ENCODE results near the gene KCNJ16. TPM values are rescaled to one million over a fixed set of nuclear protein-coding genes. Genes with fewer than 3 reads are reported as not detected.

The KCNJ16 gene
- polyA plus RNA-seq, 4 donors = 0.07 to 11.0 (median 0.52) TPM

GRCh38 chr17:70132505-70132904, 57.5 kb downstream of the KCNJ16 start:
- 96 to 97% (median 97%) methylated on average over 11 of the region's 11 CpGs for WGBS, 3 donors
- DNase-seq = no peak
- no peak for FAIRE-seq
- H3K27me3 ChIP-seq (ENCODE audit: control insufficient read depth in 3 of 3, insufficient read depth in 3 of 3, low read length in 3 of 3) = no peaks in the 10 kb centered on the region
- H3K4me3 ChIP-seq (ENCODE audit: low read depth in 1 of 3, low read length in 3 of 3) = no peak overlapping the region
- peaks cover 0 to 3% of the 10 kb centered on the region in 2 donors for H3K9me3 ChIP-seq (ENCODE audit: control insufficient read depth in 2 of 2, insufficient read depth in 1 of 2, low read depth in 1 of 2, low read length in 1 of 2)
- H3K36me3 ChIP-seq (ENCODE audit: control insufficient read depth in 3 of 3, insufficient read depth in 2 of 3, low read depth in 1 of 3, low read length in 3 of 3) = no peaks in the 10 kb centered on the region
- H3K4me1 ChIP-seq (ENCODE audit: control insufficient read depth in 3 of 3, insufficient read depth in 2 of 3, low read depth in 1 of 3, low read length in 2 of 3) = peaks cover 0 to 6% (median 4%) of the 10 kb centered on the region in 3 donors
- no peak overlapping the region for H3K27ac ChIP-seq (ENCODE audit: low read depth in 1 of 3, low read length in 2 of 3)

GRCh38 chr17:70134042-70134441, 59.0 kb downstream of the KCNJ16 start:
- FAIRE-seq (no peak), DNase-seq (no peak)
- 86 to 88% (median 86%) methylated on average over 8 of the region's 8 CpGs for WGBS, 3 donors
- Histone ChIP-seq H3K36me3 (ENCODE audit: control insufficient read depth in 3 of 3, insufficient read depth in 2 of 3, low read depth in 1 of 3, low read length in 3 of 3) (no peaks in the 10 kb centered on the region), H3K4me3 (ENCODE audit: low read depth in 1 of 3, low read length in 3 of 3) (no peak overlapping the region), H3K27me3 (ENCODE audit: control insufficient read depth in 3 of 3, insufficient read depth in 3 of 3, low read length in 3 of 3) (no peaks in the 10 kb centered on the region), H3K4me1 (ENCODE audit: control insufficient read depth in 3 of 3, insufficient read depth in 2 of 3, low read depth in 1 of 3, low read length in 2 of 3) (peaks cover 2 to 6% (median 4%) of the 10 kb centered on the region in 3 donors), H3K27ac (ENCODE audit: low read depth in 1 of 3, low read length in 2 of 3) (no peak overlapping the region), H3K9me3 (ENCODE audit: control insufficient read depth in 2 of 2, insufficient read depth in 1 of 2, low read depth in 1 of 2, low read length in 1 of 2) (peaks cover 0 to 3% of the 10 kb centered on the region in 2 donors)

- DNase-seq (no peak), FAIRE-seq (no peak)
- H3K36me3 ChIP-seq (ENCODE audit: control insufficient read depth in 3 of 3, insufficient read depth in 2 of 3, low read depth in 1 of 3, low read length in 3 of 3) = no peaks in the 10 kb centered on the region
- no peak overlapping the region for H3K4me3 ChIP-seq (ENCODE audit: low read depth in 1 of 3, low read length in 3 of 3)
- H3K4me1 ChIP-seq (ENCODE audit: control insufficient read depth in 3 of 3, insufficient read depth in 2 of 3, low read depth in 1 of 3, low read length in 2 of 3) = peaks cover 2 to 6% (median 4%) of the 10 kb centered on the region in 3 donors
- no peak overlapping the region for H3K27ac ChIP-seq (ENCODE audit: low read depth in 1 of 3, low read length in 2 of 3)
- WGBS, 3 donors = 71 to 86% (median 78%) methylated on average over 1 of the region's 1 CpG
- H3K9me3 ChIP-seq (ENCODE audit: control insufficient read depth in 2 of 2, insufficient read depth in 1 of 2, low read depth in 1 of 2, low read length in 1 of 2) = peaks cover 0 to 3% of the 10 kb centered on the region in 2 donors
- H3K27me3 ChIP-seq (ENCODE audit: control insufficient read depth in 3 of 3, insufficient read depth in 3 of 3, low read length in 3 of 3) = no peaks in the 10 kb centered on the region
Measured at GRCh38 chr17:70134777-70135176, 59.8 kb downstream of the KCNJ16 start.

GRCh38 chr17:70136131-70136530, 61.1 kb downstream of the KCNJ16 start:
- H3K27me3 ChIP-seq (ENCODE audit: control insufficient read depth in 3 of 3, insufficient read depth in 3 of 3, low read length in 3 of 3) = no peaks in the 10 kb centered on the region
- H3K36me3 ChIP-seq (ENCODE audit: control insufficient read depth in 3 of 3, insufficient read depth in 2 of 3, low read depth in 1 of 3, low read length in 3 of 3) = no peaks in the 10 kb centered on the region
- no peak overlapping the region for H3K4me3 ChIP-seq (ENCODE audit: low read depth in 1 of 3, low read length in 3 of 3)
- DNase-seq (peak in 1 of 2 donors; percentile 37), FAIRE-seq (no peak)
- peaks cover 2 to 6% (median 4%) of the 10 kb centered on the region in 3 donors for H3K4me1 ChIP-seq (ENCODE audit: control insufficient read depth in 3 of 3, insufficient read depth in 2 of 3, low read depth in 1 of 3, low read length in 2 of 3)
- WGBS, 3 donors = 23 to 70% (median 48%) methylated on average over 5 of the region's 5 CpGs
- H3K9me3 ChIP-seq (ENCODE audit: control insufficient read depth in 2 of 2, insufficient read depth in 1 of 2, low read depth in 1 of 2, low read length in 1 of 2) = peaks cover 0 to 3% of the 10 kb centered on the region in 2 donors
- no peak overlapping the region for H3K27ac ChIP-seq (ENCODE audit: low read depth in 1 of 3, low read length in 2 of 3)

- no peaks in the 10 kb centered on the region for H3K36me3 ChIP-seq (ENCODE audit: control insufficient read depth in 3 of 3, insufficient read depth in 2 of 3, low read depth in 1 of 3, low read length in 3 of 3)
- H3K9me3 ChIP-seq (ENCODE audit: control insufficient read depth in 2 of 2, insufficient read depth in 1 of 2, low read depth in 1 of 2, low read length in 1 of 2) = peaks cover 0 to 3% of the 10 kb centered on the region in 2 donors
- FAIRE-seq (peak; percentile 65), DNase-seq (peak; percentile 72 to 90)
- peaks cover 2 to 6% (median 4%) of the 10 kb centered on the region in 3 donors for H3K4me1 ChIP-seq (ENCODE audit: control insufficient read depth in 3 of 3, insufficient read depth in 2 of 3, low read depth in 1 of 3, low read length in 2 of 3)
- H3K27me3 ChIP-seq (ENCODE audit: control insufficient read depth in 3 of 3, insufficient read depth in 3 of 3, low read length in 3 of 3) = no peaks in the 10 kb centered on the region
- no peak overlapping the region for H3K4me3 ChIP-seq (ENCODE audit: low read depth in 1 of 3, low read length in 3 of 3)
- peak overlapping the region in 1 of 3 donors; percentile 2 for H3K27ac ChIP-seq (ENCODE audit: low read depth in 1 of 3, low read length in 2 of 3)
- WGBS, 3 donors = 23 to 24% (median 24%) methylated on average over 9 of the region's 9 CpGs
Measured at GRCh38 chr17:70137451-70138230, 62.6 kb downstream of the KCNJ16 start.

DNA sequence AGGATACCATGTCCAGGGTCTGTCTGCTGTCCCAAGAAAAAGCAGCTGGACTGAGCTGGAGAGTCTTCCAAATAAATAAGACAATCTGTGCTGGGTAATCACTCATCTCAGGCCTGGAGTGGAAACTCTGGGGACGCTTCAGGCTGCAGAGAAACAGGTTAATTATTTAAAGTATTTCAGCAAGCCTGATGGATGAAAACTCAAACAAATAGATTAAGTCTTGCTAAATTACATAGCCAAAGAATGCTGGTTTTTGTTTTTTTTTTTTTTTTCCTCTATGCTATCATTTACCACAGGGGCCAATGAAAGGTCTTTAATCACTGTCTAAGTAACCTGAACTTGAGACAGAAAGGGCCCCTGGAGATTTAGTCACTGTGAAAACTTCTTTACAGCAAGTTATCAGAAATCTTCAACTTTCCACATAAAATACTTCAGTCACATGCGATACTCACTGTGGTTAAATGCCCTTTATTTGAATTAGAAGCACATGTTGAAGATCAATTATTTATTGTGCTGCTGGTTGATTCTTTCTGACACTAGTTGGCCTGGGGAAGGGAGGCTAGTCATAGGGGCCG, 63.4 kb downstream of the KCNJ16 start:
- peaks cover 2 to 6% (median 4%) of the 10 kb centered on the region in 3 donors for H3K4me1 ChIP-seq (ENCODE audit: control insufficient read depth in 3 of 3, insufficient read depth in 2 of 3, low read depth in 1 of 3, low read length in 2 of 3)
- no peaks in the 10 kb centered on the region for H3K9me3 ChIP-seq (ENCODE audit: control insufficient read depth in 2 of 2, insufficient read depth in 1 of 2, low read depth in 1 of 2, low read length in 1 of 2)
- H3K36me3 ChIP-seq (ENCODE audit: control insufficient read depth in 3 of 3, insufficient read depth in 2 of 3, low read depth in 1 of 3, low read length in 3 of 3) = no peaks in the 10 kb centered on the region
- DNase-seq = no peak
- FAIRE-seq = no peak
- H3K4me3 ChIP-seq (ENCODE audit: low read depth in 1 of 3, low read length in 3 of 3) = no peak overlapping the region
- H3K27ac ChIP-seq (ENCODE audit: low read depth in 1 of 3, low read length in 2 of 3) = no peak overlapping the region
- no peaks in the 10 kb centered on the region for H3K27me3 ChIP-seq (ENCODE audit: control insufficient read depth in 3 of 3, insufficient read depth in 3 of 3, low read length in 3 of 3)
- 70 to 92% (median 83%) methylated on average over 3 of the region's 3 CpGs for WGBS, 3 donors

- DNase-seq (no peak), FAIRE-seq (no peak)
- no peak overlapping the region for H3K4me3 ChIP-seq (ENCODE audit: low read depth in 1 of 3, low read length in 3 of 3)
- H3K27me3 ChIP-seq (ENCODE audit: control insufficient read depth in 3 of 3, insufficient read depth in 3 of 3, low read length in 3 of 3) = no peaks in the 10 kb centered on the region
- WGBS, 3 donors = 35 to 66% (median 36%) methylated on average over 3 of the region's 3 CpGs
- no peaks in the 10 kb centered on the region for H3K9me3 ChIP-seq (ENCODE audit: control insufficient read depth in 2 of 2, insufficient read depth in 1 of 2, low read depth in 1 of 2, low read length in 1 of 2)
- no peaks in the 10 kb centered on the region for H3K36me3 ChIP-seq (ENCODE audit: control insufficient read depth in 3 of 3, insufficient read depth in 2 of 3, low read depth in 1 of 3, low read length in 3 of 3)
- H3K4me1 ChIP-seq (ENCODE audit: control insufficient read depth in 3 of 3, insufficient read depth in 2 of 3, low read depth in 1 of 3, low read length in 2 of 3) = peaks cover 2 to 6% (median 4%) of the 10 kb centered on the region in 3 donors
- H3K27ac ChIP-seq (ENCODE audit: low read depth in 1 of 3, low read length in 2 of 3) = no peak overlapping the region
Measured at GRCh38 chr17:70139449-70139993, 64.5 kb downstream of the KCNJ16 start.

DNA sequence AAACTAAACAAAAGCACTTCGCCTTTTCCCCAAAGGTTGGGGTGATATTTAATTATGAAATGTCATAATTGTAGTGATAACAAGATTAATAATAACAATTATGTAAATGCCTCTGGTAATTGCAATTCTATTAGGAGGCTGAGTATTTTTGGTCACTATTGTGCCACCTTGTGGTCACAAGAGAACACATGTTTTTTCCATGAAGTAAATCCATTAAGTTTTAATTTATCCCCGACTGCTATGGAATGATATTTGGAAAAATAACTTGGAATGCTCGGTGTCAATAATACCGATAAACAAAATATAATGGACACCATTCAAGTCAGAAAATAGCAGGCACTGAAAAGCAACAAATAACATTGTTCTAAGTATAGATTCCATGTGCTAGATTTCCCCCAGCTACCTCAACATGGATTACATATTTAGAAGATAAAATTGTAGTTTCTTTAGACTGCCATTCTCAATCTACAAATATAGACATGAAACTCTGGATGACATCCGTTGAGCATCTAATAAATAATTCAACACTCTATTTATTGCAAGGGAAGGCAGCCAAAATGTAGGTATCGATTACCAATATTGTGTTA, 69.3 kb downstream of the KCNJ16 start:
- no peaks in the 10 kb centered on the region for H3K36me3 ChIP-seq (ENCODE audit: control insufficient read depth in 3 of 3, insufficient read depth in 2 of 3, low read depth in 1 of 3, low read length in 3 of 3)
- peak; percentile 37 to 55 for DNase-seq
- H3K27me3 ChIP-seq (ENCODE audit: control insufficient read depth in 3 of 3, insufficient read depth in 3 of 3, low read length in 3 of 3) = no peaks in the 10 kb centered on the region
- H3K27ac ChIP-seq (ENCODE audit: low read depth in 1 of 3, low read length in 2 of 3) = no peak overlapping the region
- H3K4me1 ChIP-seq (ENCODE audit: control insufficient read depth in 3 of 3, insufficient read depth in 2 of 3, low read depth in 1 of 3, low read length in 2 of 3) = no peaks in the 10 kb centered on the region
- H3K4me3 ChIP-seq (ENCODE audit: low read depth in 1 of 3, low read length in 3 of 3) = no peak overlapping the region
- 19 to 29% (median 23%) methylated on average over 6 of the region's 6 CpGs for WGBS, 3 donors
- peak; percentile 81 for FAIRE-seq
- H3K9me3 ChIP-seq (ENCODE audit: control insufficient read depth in 2 of 2, insufficient read depth in 1 of 2, low read depth in 1 of 2, low read length in 1 of 2) = no peaks in the 10 kb centered on the region
